Hepatocyte (in vitro differentiated cells): ENCODE measurements around the gene NXPE3. TPM values are rescaled to one million over a fixed set of nuclear protein-coding genes. Genes with fewer than 3 reads are reported as not detected.

Experiments
- DNase-seq: peaks from one replicate; pipeline ENCODE4 v3.0.0-alpha.2; 2016; ENCODE audit warnings: low spot score
- H2AFZ ChIP-seq: fragments of 200-600 bp; sonication (generic); 2 replicates; pipeline ENCODE4 v1.6.0; 2016; ENCODE audit warnings: antibody characterized with exemption, mild to moderate bottlenecking
- H3K27ac ChIP-seq: fragments of 200-600 bp; sonication (generic); 2 replicates; pipeline ENCODE4 v1.5.1; 2016; ENCODE audit warnings: mild to moderate bottlenecking
- H3K27me3 ChIP-seq: fragments of 200-600 bp; sonication (generic); 2 replicates; pipeline ENCODE4 v1.6.1; 2016
- H3K36me3 ChIP-seq: fragments of 200-600 bp; sonication (generic); replicated peaks from 2 replicates; pipeline ENCODE4 v1.5.1; 2016; ENCODE audit warnings: low read depth; ENCODE audit not compliant: insufficient read depth
- H3K4me1 ChIP-seq: fragments of 200-600 bp; sonication (generic); 2 replicates; pipeline ENCODE4 v1.5.1; 2016; ENCODE audit warnings: mild to moderate bottlenecking, moderate library complexity; ENCODE audit not compliant: insufficient read depth
- H3K4me2 ChIP-seq: fragments of 200-600 bp; sonication (generic); 2 replicates; pipeline ENCODE4 v1.6.0; 2016
- H3K4me3 ChIP-seq: fragments of 200-600 bp; sonication (generic); 2 replicates; pipeline ENCODE4 v1.5.1; 2016; ENCODE audit warnings: mild to moderate bottlenecking
- H3K79me2 ChIP-seq: fragments of 200-600 bp; sonication (generic); 2 replicates; pipeline ENCODE4 v1.6.0; 2017; ENCODE audit warnings: mild to moderate bottlenecking
- H3K9me2 ChIP-seq: fragments of 200-600 bp; sonication (generic); replicated peaks from 2 replicates; pipeline ENCODE4 v1.6.0; 2017; ENCODE audit warnings: mild to moderate bottlenecking; ENCODE audit not compliant: insufficient read depth
- H3K9me3 ChIP-seq: fragments of 200-600 bp; sonication (generic); 2 replicates; pipeline ENCODE4 v1.5.1; 2016; ENCODE audit warnings: low read depth, mild to moderate bottlenecking
- H4K20me1 ChIP-seq: fragments of 200-600 bp; sonication (generic); 2 replicates; pipeline ENCODE4 v1.6.0; 2016; ENCODE audit warnings: mild to moderate bottlenecking; ENCODE audit not compliant: insufficient read depth, poor library complexity, severe bottlenecking
- CTCF ChIP-seq: fragments of 200-600 bp; sonication (generic); IDR thresholded peaks from 2 replicates; pipeline ENCODE4 v1.5.1; 2016; ENCODE audit warnings: antibody characterized with exemption, mild to moderate bottlenecking; ENCODE audit not compliant: poor library complexity
- EZH2 ChIP-seq: fragments of 200-600 bp; sonication (generic); IDR thresholded peaks from 2 replicates; pipeline ENCODE4 v1.6.1; 2016; ENCODE audit warnings: antibody characterized with exemption, mild to moderate bottlenecking, borderline replicate concordance
- EZH2phosphoT487 ChIP-seq: fragments of 200-600 bp; sonication (generic); IDR thresholded peaks from one replicate; pipeline ENCODE4 v1.6.1; 2018; ENCODE audit warnings: antibody characterized with exemption, mild to moderate bottlenecking, low read depth, moderate library complexity; ENCODE audit not compliant: unreplicated experiment, severe bottlenecking
- WGBS: methylation state at CpG from one replicate; pipeline ENCODE4 v1.1.6; 2016; ENCODE audit warnings: low lambda C conversion rate; ENCODE audit errors: missing lambda C conversion rate; 5-methylcytosine and 5-hydroxymethylcytosine counted together
- polyA plus RNA-seq: library from polyadenylated mRNA; unstranded; fragments of >200 nt; fragmentation: Nextera tagmentation; extraction: Ambion mirVana; gene quantifications from 2 replicates; pipeline ENCODE4 v1.2.1, GENCODE V29; 2016
- total RNA-seq: library from RNA; depleted of rRNA; stranded (reverse); fragments of >200 nt; gene quantifications from 2 replicates; pipeline ENCODE4 v1.2.3, GENCODE V29; 2014

Gene NXPE3
- total and polyA plus RNA-seq, 2 experiments from 2014 or later, result 5.9 TPM

- H3K36me3 ChIP-seq, result no peaks in the 10 kb centered on the region
- no peaks in the 10 kb centered on the region for H3K9me3 ChIP-seq
- H3K4me2 ChIP-seq, result no peak overlapping the region
- H2AFZ ChIP-seq, result no peak overlapping the region
- DNase-seq, result no peak
- no peaks in the 10 kb centered on the region for H3K27me3 ChIP-seq
- no peaks in the 10 kb centered on the region for H4K20me1 ChIP-seq
- WGBS, result 92% methylated on average over 2 of the region's 2 CpGs
- H3K4me1 ChIP-seq, result peaks cover 5% of the 10 kb centered on the region
- H3K27ac ChIP-seq, result no peak overlapping the region
- H3K79me2 ChIP-seq, result peaks cover 2% of the 10 kb centered on the region
- no peaks in the 10 kb centered on the region for H3K9me2 ChIP-seq
- no peak for TF ChIP-seq EZH2
- TF ChIP-seq CTCF, result no peak
- TF ChIP-seq EZH2phosphoT487, result no peak
- H3K4me3 ChIP-seq, result no peak overlapping the region
Measured at GRCh38 chr3:101819649-101820206, 40.7 kb downstream of the NXPE3 start.

GRCh38 chr3:101821503-101821902 lies 42.5 kb downstream of the NXPE3 start:
- H3K79me2 ChIP-seq, result peaks cover 5% of the 10 kb centered on the region
- TF ChIP-seq EZH2phosphoT487, result no peak
- TF ChIP-seq EZH2, result no peak
- no peak for TF ChIP-seq CTCF
- no peaks in the 10 kb centered on the region for H3K9me3 ChIP-seq
- H3K4me1 ChIP-seq, result peaks cover 4% of the 10 kb centered on the region
- no peak for DNase-seq
- H3K9me2 ChIP-seq, result no peaks in the 10 kb centered on the region
- no peak overlapping the region for H3K4me2 ChIP-seq
- no peaks in the 10 kb centered on the region for H3K27me3 ChIP-seq
- H2AFZ ChIP-seq, result no peak overlapping the region
- H3K36me3 ChIP-seq, result no peaks in the 10 kb centered on the region
- 99% methylated on average over 19 of the region's 19 CpGs for WGBS
- H3K4me3 ChIP-seq, result no peak overlapping the region
- H3K27ac ChIP-seq, result no peak overlapping the region
- H4K20me1 ChIP-seq, result no peaks in the 10 kb centered on the region

- no peak for DNase-seq
- Histone ChIP-seq H3K79me2 (peaks cover 4% of the 10 kb centered on the region), H3K4me1 (peaks cover 13% of the 10 kb centered on the region), H3K9me2 (no peaks in the 10 kb centered on the region), H3K4me3 (no peak overlapping the region), H3K27ac (no peak overlapping the region), H3K27me3 (no peaks in the 10 kb centered on the region), H4K20me1 (no peaks in the 10 kb centered on the region), H2AFZ (no peak overlapping the region), H3K4me2 (no peak overlapping the region), H3K9me3 (no peaks in the 10 kb centered on the region), H3K36me3 (no peaks in the 10 kb centered on the region)
- TF ChIP-seq EZH2 (no peak), EZH2phosphoT487 (no peak), CTCF (no peak)
- WGBS, result 88% methylated on average over 5 of the region's 5 CpGs
Measured at GRCh38 chr3:101823525-101823924, 44.5 kb downstream of the NXPE3 start.
